Osteoblast (primary cell): ENCODE data around the gene ARFGAP1. TPM values are rescaled to one million over a fixed set of nuclear protein-coding genes. Genes with fewer than 3 reads are reported as not detected.
"Not testable (repeated sequence)": the region's sequence is repeated elsewhere in the genome, so short reads cannot be mapped to it uniquely, and the experiment has no call there.

Experiments
- DNase-seq: peaks from one replicate; pipeline ENCODE4 v3.0.0; 2011; ENCODE audit warnings: low spot score, mixed read lengths; ENCODE audit not compliant: insufficient read length; ENCODE audit errors: missing footprints
- H2AFZ ChIP-seq: 2 replicates; pipeline ENCODE4 v1.6.0; 2011; ENCODE audit warnings: mild to moderate bottlenecking, low read length
- H3K27ac ChIP-seq: 2 replicates; pipeline ENCODE4 v1.5.1; 2011; ENCODE audit warnings: mild to moderate bottlenecking, low read depth, low read length, moderate library complexity
- H3K27me3 ChIP-seq: 2 replicates; pipeline ENCODE4 v1.6.0; 2012; ENCODE audit warnings: mild to moderate bottlenecking, control low read depth, inconsistent platforms, low read length, moderate library complexity; ENCODE audit not compliant: insufficient read depth
- H3K36me3 ChIP-seq: 2 replicates; pipeline ENCODE4 v1.5.1; 2011; ENCODE audit warnings: mild to moderate bottlenecking, low read length, control low read depth, moderate library complexity; ENCODE audit not compliant: insufficient read depth
- H3K4me1 ChIP-seq: 2 replicates; pipeline ENCODE4 v1.5.1; 2011; ENCODE audit warnings: mild to moderate bottlenecking, low read length, control low read depth, moderate library complexity; ENCODE audit not compliant: insufficient read depth
- H3K4me2 ChIP-seq: 2 replicates; pipeline ENCODE4 v1.6.0; 2011; ENCODE audit warnings: mild to moderate bottlenecking, low read length; ENCODE audit not compliant: insufficient read depth
- H3K4me3 ChIP-seq: fragments of 200-600 bp; sonication (generic); 3 replicates; pipeline ENCODE4 v1.5.1; 2012; ENCODE audit warnings: mild to moderate bottlenecking, low read length, inconsistent platforms; ENCODE audit not compliant: insufficient read depth
- H3K79me2 ChIP-seq: 2 replicates; pipeline ENCODE4 v1.6.0; 2012; ENCODE audit warnings: mild to moderate bottlenecking, low read length, control low read depth, inconsistent platforms; ENCODE audit not compliant: insufficient read depth
- H3K9me3 ChIP-seq: 2 replicates; pipeline ENCODE4 v1.5.1; 2011; ENCODE audit warnings: low read depth, low read length, control low read depth
- H4K20me1 ChIP-seq: 2 replicates; pipeline ENCODE4 v1.6.0; 2012; ENCODE audit warnings: mild to moderate bottlenecking, low read length, control low read depth; ENCODE audit not compliant: insufficient read depth
- CTCF ChIP-seq: IDR thresholded peaks from 2 replicates; pipeline ENCODE4 v1.5.1; 2011; ENCODE audit warnings: mild to moderate bottlenecking, low read depth, low read length, moderate library complexity; ENCODE audit errors: extremely low read depth
- total RNA-seq: library from RNA; depleted of rRNA; stranded (reverse); fragments of >200 nt; gene quantifications from 2 replicates; pipeline ENCODE4 v1.2.3, GENCODE V29; 2012

Gene ARFGAP1
- total RNA-seq, 1 donor = 68.4 TPM

- no peak overlapping the region for H2AFZ ChIP-seq
- H3K36me3 ChIP-seq = no peaks in the 10 kb centered on the region
- H3K9me3 ChIP-seq = peaks cover 3% of the 10 kb centered on the region
- H3K4me2 ChIP-seq = no peak overlapping the region
- no peaks in the 10 kb centered on the region for H3K79me2 ChIP-seq
- no peaks in the 10 kb centered on the region for H4K20me1 ChIP-seq
- no peak for TF ChIP-seq CTCF
- peaks cover 14% of the 10 kb centered on the region for H3K27me3 ChIP-seq
- no peak overlapping the region for H3K4me3 ChIP-seq
- peaks cover 12% of the 10 kb centered on the region for H3K4me1 ChIP-seq
- DNase-seq = no peak
- H3K27ac ChIP-seq = no peak overlapping the region
Measured at GRCh38 chr20:63333241-63333836, 60.7 kb downstream of the ARFGAP1 start.

- Histone ChIP-seq H3K4me2 (no peak overlapping the region), H4K20me1 (no peaks in the 10 kb centered on the region), H3K36me3 (no peaks in the 10 kb centered on the region), H3K79me2 (no peaks in the 10 kb centered on the region), H3K9me3 (peaks cover 3% of the 10 kb centered on the region), H3K4me1 (peaks cover 13% of the 10 kb centered on the region), H3K4me3 (no peak overlapping the region), H3K27me3 (peaks cover 17% of the 10 kb centered on the region), H3K27ac (no peak overlapping the region), H2AFZ (no peak overlapping the region)
- DNase-seq = no peak
- TF ChIP-seq CTCF = no peak
Measured at GRCh38 chr20:63334356-63334755, 61.7 kb downstream of the ARFGAP1 start.

GRCh38 chr20:63335060-63335459 is 62.4 kb downstream of the ARFGAP1 start:
- H3K36me3 ChIP-seq, H3K79me2 ChIP-seq, H3K27ac ChIP-seq, H2AFZ ChIP-seq, DNase-seq, H3K9me3 ChIP-seq, H3K4me3 ChIP-seq, H3K4me2 ChIP-seq, H4K20me1 ChIP-seq: not testable (repeated sequence)
- Histone ChIP-seq H3K27me3 (peaks cover 17% of the 10 kb centered on the region), H3K4me1 (peaks cover 13% of the 10 kb centered on the region)

GRCh38 chr20:63335711-63336110 is 63.1 kb downstream of the ARFGAP1 start:
- H3K79me2 ChIP-seq = no peaks in the 10 kb centered on the region
- H3K27ac ChIP-seq = no peak overlapping the region
- H3K4me3 ChIP-seq = no peak overlapping the region
- H4K20me1 ChIP-seq = no peaks in the 10 kb centered on the region
- no peak for DNase-seq
- no peak for TF ChIP-seq CTCF
- no peak overlapping the region for H3K4me2 ChIP-seq
- H3K9me3 ChIP-seq = peaks cover 3% of the 10 kb centered on the region
- peaks cover 17% of the 10 kb centered on the region for H3K27me3 ChIP-seq
- H2AFZ ChIP-seq = no peak overlapping the region
- no peaks in the 10 kb centered on the region for H3K36me3 ChIP-seq
- peaks cover 13% of the 10 kb centered on the region for H3K4me1 ChIP-seq
